ENCODE data around the gene EID3.
A peak's percentile ranks its signal among the peaks of the same experiment; 100 is the strongest.

EID3 gene

GRCh38 chr12:104276273-104277131 is 27.0 kb upstream of the EID3 start:
- no peak overlapping the region for H3K27ac ChIP-seq (ENCODE audit: low read depth, low read length)

GRCh38 chr12:104279164-104279563 is 24.4 kb upstream of the EID3 start:
- no peak overlapping the region for H3K9ac ChIP-seq (ENCODE audit: low read length)
- no peaks in the 10 kb centered on the region for H4K20me1 ChIP-seq (ENCODE audit: low read depth, low read length)
- no peak overlapping the region for H3K27ac ChIP-seq (ENCODE audit: low read depth, low read length)
- H3K9me2 ChIP-seq (replicated peaks; ENCODE audit: insufficient read depth, low read length), result no peaks in the 10 kb centered on the region
- no peaks in the 10 kb centered on the region for H3K27me3 ChIP-seq (ENCODE audit: low read length)
- no peaks in the 10 kb centered on the region for H3K79me2 ChIP-seq (ENCODE audit: insufficient read depth, low read length)
- no peak overlapping the region for H2AFZ ChIP-seq (ENCODE audit: low read depth, low read length, severe bottlenecking)
- no peak for TF ChIP-seq EZH2phosphoT487 (conservative IDR thresholded peaks at IDR 0.05; ENCODE audit: low read length)
- TF ChIP-seq, protein P1, sequence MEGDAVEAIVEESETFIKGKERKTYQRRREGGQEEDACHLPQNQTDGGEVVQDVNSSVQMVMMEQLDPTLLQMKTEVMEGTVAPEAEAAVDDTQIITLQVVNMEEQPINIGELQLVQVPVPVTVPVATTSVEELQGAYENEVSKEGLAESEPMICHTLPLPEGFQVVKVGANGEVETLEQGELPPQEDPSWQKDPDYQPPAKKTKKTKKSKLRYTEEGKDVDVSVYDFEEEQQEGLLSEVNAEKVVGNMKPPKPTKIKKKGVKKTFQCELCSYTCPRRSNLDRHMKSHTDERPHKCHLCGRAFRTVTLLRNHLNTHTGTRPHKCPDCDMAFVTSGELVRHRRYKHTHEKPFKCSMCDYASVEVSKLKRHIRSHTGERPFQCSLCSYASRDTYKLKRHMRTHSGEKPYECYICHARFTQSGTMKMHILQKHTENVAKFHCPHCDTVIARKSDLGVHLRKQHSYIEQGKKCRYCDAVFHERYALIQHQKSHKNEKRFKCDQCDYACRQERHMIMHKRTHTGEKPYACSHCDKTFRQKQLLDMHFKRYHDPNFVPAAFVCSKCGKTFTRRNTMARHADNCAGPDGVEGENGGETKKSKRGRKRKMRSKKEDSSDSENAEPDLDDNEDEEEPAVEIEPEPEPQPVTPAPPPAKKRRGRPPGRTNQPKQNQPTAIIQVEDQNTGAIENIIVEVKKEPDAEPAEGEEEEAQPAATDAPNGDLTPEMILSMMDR (IDR thresholded peaks at IDR 0.05; ENCODE audit: insufficient read depth, low read length, poor library complexity, severe bottlenecking), result no peak
- H3K9me3 ChIP-seq (ENCODE audit: insufficient read depth, low read length), result no peaks in the 10 kb centered on the region
- H3K36me3 ChIP-seq (ENCODE audit: low read length), result no peaks in the 10 kb centered on the region
- no peak overlapping the region for H3K4me2 ChIP-seq (ENCODE audit: low read depth, low read length, poor library complexity, severe bottlenecking)
- H3K4me3 ChIP-seq (ENCODE audit: insufficient read depth, low read length, poor library complexity, severe bottlenecking), result no peak overlapping the region
- no peaks in the 10 kb centered on the region for H3F3A ChIP-seq (ENCODE audit: insufficient read depth)

More at GRCh38 chr12:104276273-104277131, 27.0 kb upstream of the EID3 start:
- H4K20me1 ChIP-seq (ENCODE audit: low read depth, low read length), result no peaks in the 10 kb centered on the region
- no peaks in the 10 kb centered on the region for H3K79me2 ChIP-seq (ENCODE audit: insufficient read depth, low read length)
- no peaks in the 10 kb centered on the region for H3K36me3 ChIP-seq (ENCODE audit: low read length)
- peak overlapping the region; percentile 68 for H2AFZ ChIP-seq (ENCODE audit: low read depth, low read length, severe bottlenecking)
- peak overlapping the region; percentile 62 for H3K4me2 ChIP-seq (ENCODE audit: low read depth, low read length, poor library complexity, severe bottlenecking)
- no peaks in the 10 kb centered on the region for H3K9me3 ChIP-seq (ENCODE audit: insufficient read depth, low read length)
- TF ChIP-seq, protein P1 (IDR thresholded peaks at IDR 0.05; ENCODE audit: insufficient read depth, low read length, poor library complexity, severe bottlenecking), result no peak
- no peak for TF ChIP-seq EZH2phosphoT487 (conservative IDR thresholded peaks at IDR 0.05; ENCODE audit: low read length)
- no peaks in the 10 kb centered on the region for H3F3A ChIP-seq (ENCODE audit: insufficient read depth)
- H3K9me2 ChIP-seq (replicated peaks; ENCODE audit: insufficient read depth, low read length), result no peaks in the 10 kb centered on the region
- H3K9ac ChIP-seq (ENCODE audit: low read length), result peak overlapping the region; percentile 16; the same call in 1 of the 2 replicates
- peak overlapping the region; percentile 20 for H3K4me3 ChIP-seq (ENCODE audit: insufficient read depth, low read length, poor library complexity, severe bottlenecking)
- H3K27me3 ChIP-seq (ENCODE audit: low read length), result no peaks in the 10 kb centered on the region

DNA sequence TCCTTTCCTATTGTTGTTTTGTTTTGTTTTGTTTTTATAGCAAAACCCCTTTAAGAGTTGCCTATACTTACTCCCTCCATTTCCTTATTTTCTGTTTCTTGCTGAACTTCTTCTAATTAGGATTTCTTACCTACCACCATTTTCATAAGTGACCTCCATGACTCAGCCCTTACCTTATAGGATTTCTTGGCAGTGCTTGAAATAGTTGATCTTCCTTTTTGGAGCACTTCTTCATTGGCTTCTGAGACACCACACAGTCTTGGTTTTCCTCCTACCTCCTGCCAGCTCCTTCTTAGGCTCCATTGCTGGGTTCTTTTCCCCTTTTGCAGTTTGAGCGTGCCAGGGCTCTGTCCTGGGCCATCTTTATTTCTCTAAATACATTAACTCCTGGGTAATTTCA is 23.4 kb upstream of the EID3 start:
- Histone ChIP-seq H3K9me2 (replicated peaks; ENCODE audit: insufficient read depth, low read length) (no peaks in the 10 kb centered on the region), H3K27me3 (ENCODE audit: low read length) (no peaks in the 10 kb centered on the region), H3K4me3 (ENCODE audit: insufficient read depth, low read length, poor library complexity, severe bottlenecking) (no peak overlapping the region), H3K36me3 (ENCODE audit: low read length) (no peaks in the 10 kb centered on the region), H3K9me3 (ENCODE audit: insufficient read depth, low read length) (no peaks in the 10 kb centered on the region), H3K27ac (ENCODE audit: low read depth, low read length) (no peak overlapping the region), H2AFZ (ENCODE audit: low read depth, low read length, severe bottlenecking) (no peak overlapping the region), H3K4me2 (ENCODE audit: low read depth, low read length, poor library complexity, severe bottlenecking) (no peak overlapping the region), H3K79me2 (ENCODE audit: insufficient read depth, low read length) (no peaks in the 10 kb centered on the region), H3K9ac (ENCODE audit: low read length) (no peak overlapping the region), H4K20me1 (ENCODE audit: low read depth, low read length) (no peaks in the 10 kb centered on the region), H3F3A (ENCODE audit: insufficient read depth) (no peaks in the 10 kb centered on the region)
- TF ChIP-seq, protein P1 (IDR thresholded peaks at IDR 0.05; ENCODE audit: insufficient read depth, low read length, poor library complexity, severe bottlenecking), result no peak
- no peak for TF ChIP-seq EZH2phosphoT487 (conservative IDR thresholded peaks at IDR 0.05; ENCODE audit: low read length)
